Left lobe of liver (tissue), 1 donor: ENCODE measurements around the gene ADAM20. TPM values are rescaled to one million over a fixed set of nuclear protein-coding genes. Genes with fewer than 3 reads are reported as not detected.

Source experiments
- total RNA-seq: library from RNA; stranded (reverse); gene quantifications from one replicate; pipeline ENCODE4 v1.2.1, GENCODE V29; 2021
- donor health status: DM: no; HTN: yes; CAD: no.

ADAM20 gene
- total RNA-seq, 1 donor from 2014 or later, result 0.55 TPM

Other genes starting within 250 kb of the ADAM20 start
- 18.9 TPM for gene COX16, start 175.3 kb downstream of the ADAM20 start, total RNA-seq
- gene SYNJ2BP, start 117.9 kb downstream of the ADAM20 start, total RNA-seq, result 22.2 TPM
- gene ADAM21, start 82.8 kb downstream of the ADAM20 start, total RNA-seq, result not detected
- 10.2 TPM for gene MED6, start 65.7 kb upstream of the ADAM20 start, total RNA-seq
- gene TTC9, start 106.9 kb upstream of the ADAM20 start, total RNA-seq, result 0.23 TPM